HCT116 (cell line): Measurements from ENCODE around the gene CHD2.

Experiments used
- ATF3 ChIP-seq: IDR thresholded peaks from 2 replicates; pipeline ENCODE4 v1.6.1; 2012
- CBX3 ChIP-seq: IDR thresholded peaks from 2 replicates; pipeline ENCODE4 v1.6.1; 2012; ENCODE audit warnings: low read depth
- CEBPB ChIP-seq: IDR thresholded peaks from 2 replicates; pipeline ENCODE4 v1.6.1; 2012; ENCODE audit warnings: low read depth
- CTCF ChIP-seq, 3 experiments: fragments of 200-600 bp in 1 of 3; sonication (generic) in 1 of 3; IDR thresholded peaks in 2 of 3; conservative IDR thresholded peaks in 1 of 3; 2 replicates each; pipeline ENCODE4 v1.5.1; 2012 to 2017; ENCODE audit warnings: low read depth in 2 of 3, low read length in 2 of 3, antibody characterized with exemption in 1 of 3, borderline replicate concordance in 1 of 3, control low read depth in 1 of 3, mild to moderate bottlenecking in 1 of 3, mixed read lengths in 1 of 3, mixed run types in 1 of 3, moderate library complexity in 1 of 3; ENCODE audit not compliant: insufficient read depth in 1 of 3
- EGR1 ChIP-seq: IDR thresholded peaks from 2 replicates; pipeline ENCODE4 v1.6.1; 2012; ENCODE audit warnings: low read depth
- EZH2 ChIP-seq: fragments of 200-600 bp; sonication (generic); IDR thresholded peaks from 2 replicates; pipeline ENCODE4 v1.6.1; 2017; ENCODE audit warnings: antibody characterized with exemption, mixed run types
- MAX ChIP-seq: IDR thresholded peaks from 2 replicates; pipeline ENCODE4 v1.6.1; 2012
- POLR2A ChIP-seq: IDR thresholded peaks from 2 replicates; pipeline ENCODE4 v1.7.0; 2011; ENCODE audit warnings: borderline replicate concordance; ENCODE audit not compliant: insufficient read depth, insufficient read length; ENCODE audit errors: extremely low read depth
- POLR2AphosphoS5 ChIP-seq: IDR thresholded peaks from 2 replicates; pipeline ENCODE4 v1.6.1; 2011; ENCODE audit warnings: mild to moderate bottlenecking, low read depth, low read length, moderate library complexity
- RAD21 ChIP-seq: IDR thresholded peaks from 2 replicates; pipeline ENCODE4 v1.6.1; 2012; ENCODE audit warnings: low read depth, mild to moderate bottlenecking
- SIN3A ChIP-seq: IDR thresholded peaks from 2 replicates; pipeline ENCODE4 v1.6.1; 2012; ENCODE audit warnings: low read depth
- SP1 ChIP-seq: IDR thresholded peaks from 2 replicates; pipeline ENCODE4 v1.6.1; 2012; ENCODE audit warnings: low read depth
- YY1 ChIP-seq: IDR thresholded peaks from 2 replicates; pipeline ENCODE4 v1.6.1; 2011; ENCODE audit warnings: low read length, low read depth, moderate library complexity, mild to moderate bottlenecking; ENCODE audit not compliant: insufficient replicate concordance; ENCODE audit errors: extremely low read depth

- TF ChIP-seq ATF3, result no peak
- no peak for TF ChIP-seq SIN3A
- TF ChIP-seq CTCF (IDR thresholded peaks at IDR 0.05 in 2 of 3, conservative IDR thresholded peaks at IDR 0.05 in 1 of 3; ENCODE audit: borderline replicate concordance in 1 of 3, insufficient read depth in 1 of 3, low read depth in 2 of 3, low read length in 2 of 3), result no peak
- no peak for TF ChIP-seq POLR2A
- TF ChIP-seq POLR2AphosphoS5, result no peak
- TF ChIP-seq CEBPB, result peak; percentile 10; the same call in 1 of the 2 replicates
- no peak for TF ChIP-seq MAX
- TF ChIP-seq EGR1, result no peak
- no peak for TF ChIP-seq SP1
- no peak for TF ChIP-seq EZH2
- no peak for TF ChIP-seq YY1
- TF ChIP-seq CBX3, result no peak
- no peak for TF ChIP-seq RAD21
These were observed 71.0 kb downstream of the CHD2 start for GRCh38 chr15:92971081-92971480.
